ENCODE measurements around the gene ADCK1. TPM values are rescaled to one million over a fixed set of nuclear protein-coding genes. Genes with fewer than 3 reads are reported as not detected.

Gene ADCK1
- 2.8 and 6.6 TPM in 2 replicates for total RNA-seq (2014; rRNA removed; shearing (Covaris generic))
- polyA plus RNA-seq (2016; fragmentation: Nextera tagmentation; extraction: Ambion mirVana) = 4.7 TPM in 2 replicates

GRCh38 chr14:77799863-77800730 is at the start of gene ADCK1:
ADCK1 (plus strand) TSS chr14:77800109; CDS start chr14:77818979, 18,870 bp downstream.
- Histone ChIP-seq H3K9me2 (ENCODE audit: insufficient read depth) (no peaks in the 10 kb centered on the region), H3K9ac (peak within 1 kb of the TSS; percentile 86), H3K9me3 (ENCODE audit: low read depth) (no peaks in the 10 kb centered on the region), H3K36me3 (ENCODE audit: low read depth) (no peaks in the 10 kb centered on the region), H3K4me1 (ENCODE audit: insufficient read depth) (peaks cover 9% of the 10 kb centered on the region; the same call in 1 of the 2 replicates), H3K4me2 (ENCODE audit: unreplicated experiment) (peak within 1 kb of the TSS; percentile 89), H4K20me1 (ENCODE audit: insufficient read depth) (no peaks in the 10 kb centered on the region), H3K27ac (peak within 1 kb of the TSS; percentile 57), H2AFZ (peak within 1 kb of the TSS; percentile 92), H3F3A (ENCODE audit: insufficient read depth) (peaks cover 5% of the 10 kb centered on the region; the same call in 1 of the 2 replicates), H3K79me2 (ENCODE audit: insufficient read depth) (no peaks in the 10 kb centered on the region), H3K4me3 (peak within 1 kb of the TSS; percentile 82), H3K27me3 (replicated peaks; ENCODE audit: insufficient read depth) (no peaks in the 10 kb centered on the region)
- whole genome bisulfite sequencing, 2 experiments (ENCODE audit: low coverage in 1 of 2, low lambda C conversion rate in 2 of 2, missing lambda C conversion rate in 2 of 2) = 1% methylated on average over 63 to 65 of the region's 66 CpGs
- TF ChIP-seq EZH2 (IDR thresholded peaks at IDR 0.05; ENCODE audit: insufficient read depth, poor library complexity, severe bottlenecking) = no peak
- no peak for TF ChIP-seq EZH2phosphoT487 (IDR thresholded peaks at IDR 0.05; ENCODE audit: insufficient read depth, low read depth)
- peak; percentile 92 for DNase-seq
- in situ Hi-C loops (cut with MboI) = no loop called here

GRCh38 chr14:77752266-77752665 is 47.6 kb upstream of the ADCK1 start:
- in situ Hi-C loops (cut with MboI) = no loop called here

GRCh38 chr14:77752799-77753516 is 47.0 kb upstream of the ADCK1 start:
- Histone ChIP-seq H3F3A (ENCODE audit: insufficient read depth) (no peaks in the 10 kb centered on the region), H3K36me3 (ENCODE audit: low read depth) (peaks cover 44% of the 10 kb centered on the region), H4K20me1 (ENCODE audit: insufficient read depth) (no peaks in the 10 kb centered on the region; the same call in 1 of the 2 replicates), H3K9me3 (ENCODE audit: low read depth) (no peaks in the 10 kb centered on the region), H3K27ac (no peak overlapping the region), H3K4me3 (no peak overlapping the region), H3K9ac (no peak overlapping the region), H2AFZ (no peak overlapping the region), H3K9me2 (ENCODE audit: insufficient read depth) (no peaks in the 10 kb centered on the region), H3K4me1 (ENCODE audit: insufficient read depth) (no peaks in the 10 kb centered on the region), H3K27me3 (replicated peaks; ENCODE audit: insufficient read depth) (no peaks in the 10 kb centered on the region), H3K4me2 (ENCODE audit: unreplicated experiment) (no peak overlapping the region), H3K79me2 (ENCODE audit: insufficient read depth) (peaks cover 92% of the 10 kb centered on the region)
- TF ChIP-seq EZH2 (IDR thresholded peaks at IDR 0.05; ENCODE audit: insufficient read depth, poor library complexity, severe bottlenecking) = no peak
- no peak for TF ChIP-seq EZH2phosphoT487 (IDR thresholded peaks at IDR 0.05; ENCODE audit: insufficient read depth, low read depth)
- in situ Hi-C loops (cut with MboI) = no loop called here
- DNase-seq = no peak
- WGBS, 2 experiments (ENCODE audit: low coverage in 1 of 2, low lambda C conversion rate in 2 of 2, missing lambda C conversion rate in 2 of 2) = 89 to 92% methylated on average over 3 of the region's 3 CpGs

More at GRCh38 chr14:77752266-77752665, 47.6 kb upstream of the ADCK1 start:
- H3K36me3 ChIP-seq (ENCODE audit: low read depth) = peaks cover 44% of the 10 kb centered on the region
- H3K27ac ChIP-seq = no peak overlapping the region
- no peak for TF ChIP-seq EZH2 (IDR thresholded peaks at IDR 0.05; ENCODE audit: insufficient read depth, poor library complexity, severe bottlenecking)
- no peak for TF ChIP-seq EZH2phosphoT487 (IDR thresholded peaks at IDR 0.05; ENCODE audit: insufficient read depth, low read depth)
- no peaks in the 10 kb centered on the region for H3F3A ChIP-seq (ENCODE audit: insufficient read depth)
- H2AFZ ChIP-seq = no peak overlapping the region
- H3K9ac ChIP-seq = no peak overlapping the region
- H3K9me2 ChIP-seq (ENCODE audit: insufficient read depth) = no peaks in the 10 kb centered on the region
- no peak for DNase-seq
- WGBS, 2 experiments (ENCODE audit: low coverage in 1 of 2, low lambda C conversion rate in 2 of 2, missing lambda C conversion rate in 2 of 2) = 98 to 100% methylated on average over 2 of the region's 2 CpGs
- H3K27me3 ChIP-seq (replicated peaks; ENCODE audit: insufficient read depth) = no peaks in the 10 kb centered on the region
- no peaks in the 10 kb centered on the region for H3K9me3 ChIP-seq (ENCODE audit: low read depth)
- H4K20me1 ChIP-seq (ENCODE audit: insufficient read depth) = no peaks in the 10 kb centered on the region; the same call in 1 of the 2 replicates
- no peak overlapping the region for H3K4me2 ChIP-seq (ENCODE audit: unreplicated experiment)
- H3K4me1 ChIP-seq (ENCODE audit: insufficient read depth) = no peaks in the 10 kb centered on the region
- H3K79me2 ChIP-seq (ENCODE audit: insufficient read depth) = peaks cover 85% of the 10 kb centered on the region
- H3K4me3 ChIP-seq = no peak overlapping the region

All from GM23248 (cell line).